ENCODE results near the gene SHROOM2.

GRCh38 chrX:9851890-9852289 lies 65.7 kb downstream of the SHROOM2 start:
- TF ChIP-seq, protein P1, sequence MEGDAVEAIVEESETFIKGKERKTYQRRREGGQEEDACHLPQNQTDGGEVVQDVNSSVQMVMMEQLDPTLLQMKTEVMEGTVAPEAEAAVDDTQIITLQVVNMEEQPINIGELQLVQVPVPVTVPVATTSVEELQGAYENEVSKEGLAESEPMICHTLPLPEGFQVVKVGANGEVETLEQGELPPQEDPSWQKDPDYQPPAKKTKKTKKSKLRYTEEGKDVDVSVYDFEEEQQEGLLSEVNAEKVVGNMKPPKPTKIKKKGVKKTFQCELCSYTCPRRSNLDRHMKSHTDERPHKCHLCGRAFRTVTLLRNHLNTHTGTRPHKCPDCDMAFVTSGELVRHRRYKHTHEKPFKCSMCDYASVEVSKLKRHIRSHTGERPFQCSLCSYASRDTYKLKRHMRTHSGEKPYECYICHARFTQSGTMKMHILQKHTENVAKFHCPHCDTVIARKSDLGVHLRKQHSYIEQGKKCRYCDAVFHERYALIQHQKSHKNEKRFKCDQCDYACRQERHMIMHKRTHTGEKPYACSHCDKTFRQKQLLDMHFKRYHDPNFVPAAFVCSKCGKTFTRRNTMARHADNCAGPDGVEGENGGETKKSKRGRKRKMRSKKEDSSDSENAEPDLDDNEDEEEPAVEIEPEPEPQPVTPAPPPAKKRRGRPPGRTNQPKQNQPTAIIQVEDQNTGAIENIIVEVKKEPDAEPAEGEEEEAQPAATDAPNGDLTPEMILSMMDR (IDR thresholded peaks at IDR 0.05): no peak
- TF ChIP-seq EP300 (IDR thresholded peaks at IDR 0.05) (no peak), POLR2A (IDR thresholded peaks at IDR 0.05) (no peak), POLR2AphosphoS5 (IDR thresholded peaks at IDR 0.05) (no peak)
